ENCODE data around the gene KIAA1191. TPM values are rescaled to one million over a fixed set of nuclear protein-coding genes. Genes with fewer than 3 reads are reported as not detected.
A peak's percentile ranks its signal among the peaks of the same experiment; 100 is the strongest.

The KIAA1191 gene
- total RNA-seq, 4 donors from 2014 or later = 77.6 to 96.5 (median 83.3) TPM

DNA sequence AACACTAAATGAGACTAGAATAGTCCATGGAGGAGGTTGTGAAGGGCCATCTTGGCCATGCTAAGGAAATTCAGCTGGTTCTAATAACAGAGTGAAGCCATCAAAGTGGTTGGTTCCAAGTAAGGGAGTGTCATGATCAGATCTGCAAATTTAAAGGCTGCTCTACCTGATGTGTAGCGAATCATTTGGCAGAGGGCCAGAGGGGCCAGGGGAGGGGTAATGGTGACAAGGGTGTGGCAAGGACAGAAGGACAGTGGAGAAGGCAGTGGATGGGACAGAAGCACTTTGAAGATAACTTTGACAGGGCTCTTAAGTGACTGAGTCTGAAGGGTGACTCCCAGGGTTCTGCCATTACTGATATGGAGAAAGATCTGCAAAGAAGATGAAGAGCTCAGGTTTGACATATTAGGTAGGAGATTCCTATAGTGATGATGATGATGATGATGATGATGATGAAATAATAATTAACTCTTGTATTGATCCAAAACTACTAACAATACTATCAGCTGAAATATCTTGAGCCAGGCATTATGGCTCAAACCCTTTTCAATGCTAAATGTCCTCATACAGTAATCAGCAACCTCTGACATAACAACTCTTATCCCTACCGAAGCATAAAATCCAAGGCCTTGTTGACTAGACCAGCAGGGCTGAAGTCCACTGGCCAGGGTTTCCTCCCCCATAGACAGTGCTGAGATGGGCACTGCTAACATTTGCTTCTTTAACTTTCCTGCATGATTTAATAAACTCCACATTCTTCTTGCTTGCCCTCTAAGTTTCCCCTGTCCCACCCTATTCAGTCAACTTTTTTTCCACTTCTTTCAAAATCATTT is 20.0 kb downstream of the KIAA1191 start:
- DNase-seq = no peak
- H3K27ac ChIP-seq = peak overlapping the region in 1 of 4 donors; percentile 22
- no peaks in the 10 kb centered on the region for H3K4me1 ChIP-seq
- H3K36me3 ChIP-seq = peaks cover 0 to 53% (median 0%) of the 10 kb centered on the region in 3 donors
- TF ChIP-seq, protein P1, sequence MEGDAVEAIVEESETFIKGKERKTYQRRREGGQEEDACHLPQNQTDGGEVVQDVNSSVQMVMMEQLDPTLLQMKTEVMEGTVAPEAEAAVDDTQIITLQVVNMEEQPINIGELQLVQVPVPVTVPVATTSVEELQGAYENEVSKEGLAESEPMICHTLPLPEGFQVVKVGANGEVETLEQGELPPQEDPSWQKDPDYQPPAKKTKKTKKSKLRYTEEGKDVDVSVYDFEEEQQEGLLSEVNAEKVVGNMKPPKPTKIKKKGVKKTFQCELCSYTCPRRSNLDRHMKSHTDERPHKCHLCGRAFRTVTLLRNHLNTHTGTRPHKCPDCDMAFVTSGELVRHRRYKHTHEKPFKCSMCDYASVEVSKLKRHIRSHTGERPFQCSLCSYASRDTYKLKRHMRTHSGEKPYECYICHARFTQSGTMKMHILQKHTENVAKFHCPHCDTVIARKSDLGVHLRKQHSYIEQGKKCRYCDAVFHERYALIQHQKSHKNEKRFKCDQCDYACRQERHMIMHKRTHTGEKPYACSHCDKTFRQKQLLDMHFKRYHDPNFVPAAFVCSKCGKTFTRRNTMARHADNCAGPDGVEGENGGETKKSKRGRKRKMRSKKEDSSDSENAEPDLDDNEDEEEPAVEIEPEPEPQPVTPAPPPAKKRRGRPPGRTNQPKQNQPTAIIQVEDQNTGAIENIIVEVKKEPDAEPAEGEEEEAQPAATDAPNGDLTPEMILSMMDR (IDR thresholded peaks at IDR 0.05) = no peak
- no peak for TF ChIP-seq POLR2A (IDR thresholded peaks at IDR 0.05)
- H3K27me3 ChIP-seq = no peaks in the 10 kb centered on the region
- H3K4me3 ChIP-seq = no peak overlapping the region
- no peaks in the 10 kb centered on the region for H3K9me3 ChIP-seq

DNA sequence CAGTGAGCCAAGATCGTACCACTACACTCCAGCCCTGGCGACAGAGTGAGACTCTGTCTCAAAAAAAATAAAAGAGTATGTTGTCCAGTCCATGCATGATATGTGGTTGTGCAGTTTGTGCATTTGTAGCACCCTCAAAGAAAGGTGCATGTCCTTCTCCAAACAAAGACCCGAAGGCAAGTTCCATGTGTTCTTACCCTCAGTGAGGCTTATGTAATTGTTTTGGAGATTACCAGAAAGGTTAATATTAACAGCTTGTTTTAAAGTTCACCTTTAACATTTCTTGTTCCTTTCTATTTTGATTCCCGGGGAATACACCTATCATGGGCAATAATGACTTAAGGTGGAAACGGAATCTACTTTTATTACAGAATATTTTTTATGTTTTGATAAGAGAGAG is 22.3 kb downstream of the KIAA1191 start:
- TF ChIP-seq, protein P1 (IDR thresholded peaks at IDR 0.05) = no peak
- TF ChIP-seq POLR2A (IDR thresholded peaks at IDR 0.05) = no peak
- Histone ChIP-seq H3K27me3 (no peaks in the 10 kb centered on the region), H3K4me1 (no peaks in the 10 kb centered on the region), H3K4me3 (no peak overlapping the region), H3K9me3 (no peaks in the 10 kb centered on the region), H3K27ac (no peak overlapping the region), H3K36me3 (peaks cover 0 to 37% (median 0%) of the 10 kb centered on the region in 3 donors)
- DNase-seq = no peak

DNA sequence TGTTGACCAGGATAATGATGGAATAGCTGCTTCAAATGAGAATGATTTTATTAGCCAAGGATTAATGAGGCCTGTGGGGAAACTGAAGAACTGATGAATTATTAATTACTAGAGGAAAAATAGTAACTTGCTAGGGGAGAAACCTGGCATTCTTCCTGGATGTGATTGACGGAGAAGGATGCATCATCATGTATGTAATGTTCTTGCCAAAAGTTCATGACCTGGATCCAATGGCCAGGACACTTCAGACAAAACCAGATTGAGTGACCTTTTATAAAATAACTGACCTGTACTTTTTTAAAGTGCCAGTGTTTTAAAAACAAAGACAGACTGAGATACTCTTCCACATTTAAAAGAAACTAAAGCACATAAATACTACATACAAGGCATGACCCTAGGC is 23.7 kb downstream of the KIAA1191 start:
- Histone ChIP-seq H3K27ac (no peak overlapping the region), H3K4me3 (no peak overlapping the region), H3K36me3 (peaks cover 0 to 34% (median 0%) of the 10 kb centered on the region in 3 donors), H3K27me3 (no peaks in the 10 kb centered on the region), H3K4me1 (no peaks in the 10 kb centered on the region), H3K9me3 (no peaks in the 10 kb centered on the region)
- TF ChIP-seq POLR2A (IDR thresholded peaks at IDR 0.05) = no peak
- TF ChIP-seq, protein P1 (IDR thresholded peaks at IDR 0.05) = no peak
- DNase-seq = no peak

DNA sequence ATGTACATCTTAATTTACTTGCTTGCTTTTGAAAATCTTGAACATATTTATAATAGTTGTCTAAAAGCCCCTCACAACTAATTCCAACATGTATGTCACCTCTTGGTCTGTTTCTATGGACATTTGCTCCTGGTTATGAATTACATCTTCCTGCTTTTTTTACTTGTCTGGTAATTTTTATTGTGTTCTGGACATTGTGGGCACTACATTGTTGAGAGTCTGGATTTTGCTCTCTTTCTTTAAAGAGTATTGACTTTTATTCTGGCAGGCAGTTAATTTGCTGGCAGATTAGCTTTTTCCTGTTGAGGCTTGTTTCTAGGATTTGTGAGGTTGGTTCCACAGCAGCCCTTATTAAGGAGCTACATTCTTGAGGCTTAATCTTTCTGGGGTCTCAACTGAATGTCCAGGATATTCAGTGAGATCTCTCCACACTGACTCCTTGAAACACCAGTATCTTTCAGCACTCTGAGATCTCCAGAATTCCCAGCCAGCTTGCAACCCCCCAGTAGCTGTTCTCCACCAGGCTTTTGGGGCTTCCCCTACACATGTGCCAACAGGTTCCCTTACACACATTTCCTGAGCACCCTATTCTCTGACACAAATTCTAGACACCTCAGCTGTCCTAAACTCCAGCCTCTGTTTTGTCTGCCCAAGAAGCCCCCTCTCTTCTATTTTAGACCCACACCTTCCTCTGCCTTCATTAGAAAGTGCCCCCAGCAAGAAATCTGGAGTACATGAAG is 27.4 kb downstream of the KIAA1191 start:
- DNase-seq = no peak
- TF ChIP-seq, protein P1 (IDR thresholded peaks at IDR 0.05) = no peak
- TF ChIP-seq POLR2A (IDR thresholded peaks at IDR 0.05) = no peak

GRCh38 chr5:176320577-176320976 is 41.0 kb downstream of the KIAA1191 start:
- H3K4me3 ChIP-seq = no peak overlapping the region
- TF ChIP-seq, protein P1 (IDR thresholded peaks at IDR 0.05) = no peak
- TF ChIP-seq POLR2A (IDR thresholded peaks at IDR 0.05) = no peak
- H3K9me3 ChIP-seq = no peaks in the 10 kb centered on the region
- H3K27me3 ChIP-seq = no peaks in the 10 kb centered on the region
- peaks cover 0 to 51% (median 0%) of the 10 kb centered on the region in 3 donors for H3K36me3 ChIP-seq
- DNase-seq = no peak
- H3K4me1 ChIP-seq = no peaks in the 10 kb centered on the region
- H3K27ac ChIP-seq = no peak overlapping the region

More for the DNA sequence above, 27.4 kb downstream of the KIAA1191 start:
- Histone ChIP-seq H3K9me3 (no peaks in the 10 kb centered on the region), H3K4me1 (no peaks in the 10 kb centered on the region), H3K27ac (no peak overlapping the region), H3K4me3 (no peak overlapping the region), H3K27me3 (no peaks in the 10 kb centered on the region), H3K36me3 (peaks cover 0 to 28% (median 0%) of the 10 kb centered on the region in 3 donors)

Data from Peyer's patch (tissue), 4 donors.